ENCODE data around the gene GRB10.

- TF ChIP-seq CTCF (conservative IDR thresholded peaks at IDR 0.05; ENCODE audit: low read depth in 2 of 2) (no peak), POLR2AphosphoS5 (IDR thresholded peaks at IDR 0.05; ENCODE audit: low read depth) (no peak), EZH2 (IDR thresholded peaks at IDR 0.05; ENCODE audit: low read depth, unreplicated experiment) (no peak), EZH2phosphoT487 (IDR thresholded peaks at IDR 0.05; ENCODE audit: unreplicated experiment) (no peak), REST (IDR thresholded peaks at IDR 0.05; ENCODE audit: unreplicated experiment) (no peak), ZNF114 (CRISPR knock-in tag; IDR thresholded peaks at IDR 0.05) (no peak), CREB1 (CRISPR knock-in tag; IDR thresholded peaks at IDR 0.05; ENCODE audit: low read depth) (no peak), JUNB (IDR thresholded peaks at IDR 0.05; ENCODE audit: unreplicated experiment) (no peak), NANOG (IDR thresholded peaks at IDR 0.05; ENCODE audit: borderline replicate concordance) (no peak), STAT1 (IDR thresholded peaks at IDR 0.05; ENCODE audit: unreplicated experiment) (no peak), ZNF462 (CRISPR knock-in tag; IDR thresholded peaks at IDR 0.05) (no peak)
Measured at GRCh38 chr7:50690541-50691011, 92.1 kb downstream of the GRB10 start.

Measured in GM23338 (cell line).